Activated T-cell treated with anti-CD3 and anti-CD28 coated beads for 1 hour (primary cell): ENCODE measurements around the gene EVA1B.

ENCODE experiments used
- DNase-seq: peaks from one replicate; pipeline ENCODE4 v3.0.0-alpha.2; 2020; ENCODE audit warnings: low read depth

Gene EVA1B

DNA sequence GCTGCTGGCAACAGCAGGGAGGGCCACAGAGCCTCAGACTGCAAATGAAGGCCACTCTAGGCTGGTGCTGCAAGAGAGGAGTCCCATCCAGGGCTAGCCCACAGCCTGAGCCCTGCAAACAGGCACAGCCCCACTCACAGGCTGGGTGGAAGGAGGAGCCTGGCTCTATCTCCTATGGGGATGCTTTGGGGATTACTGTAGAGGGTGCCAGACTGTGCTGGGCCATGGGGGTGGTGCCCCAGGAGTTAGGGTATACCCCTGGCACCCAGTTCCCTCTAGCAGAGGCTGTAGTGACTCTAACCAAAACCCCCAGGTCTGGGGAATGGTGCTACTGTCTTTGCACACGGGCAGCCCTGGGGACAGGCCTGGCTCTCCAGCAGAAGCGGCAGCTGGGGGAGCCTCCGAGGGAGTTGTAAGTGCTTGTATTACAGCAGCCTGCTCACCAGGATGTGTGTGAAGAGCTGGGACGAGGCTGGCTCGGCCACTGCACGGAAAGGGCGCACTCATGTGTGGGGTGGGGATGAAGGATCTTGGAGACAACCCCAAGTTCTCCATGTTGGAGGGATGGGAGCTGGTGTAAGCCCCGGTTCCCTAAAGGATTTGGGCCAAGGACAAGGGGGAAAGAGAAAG, 23.4 kb upstream of the EVA1B start:
- DNase-seq: no peak

DNA sequence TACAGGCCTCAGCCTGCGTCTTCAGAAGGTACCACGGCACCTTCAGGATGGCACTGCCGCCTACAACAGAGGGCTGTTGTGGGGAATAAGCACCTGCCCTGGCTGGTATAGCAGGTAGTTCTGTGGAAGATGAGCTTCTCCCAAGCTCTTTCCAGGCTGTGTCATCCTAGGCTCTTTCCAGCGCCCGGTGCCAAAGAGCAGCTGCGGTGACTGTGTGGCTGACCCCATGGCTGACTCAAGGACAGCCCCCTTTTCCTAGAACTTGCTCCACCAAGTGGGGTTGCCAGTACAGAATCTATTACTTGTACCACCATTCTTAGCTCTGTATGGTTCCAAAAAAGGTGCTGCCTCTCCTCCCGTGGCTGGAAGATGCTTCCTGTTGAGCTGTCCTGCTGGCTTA, 21.9 kb upstream of the EVA1B start:
- DNase-seq: no peak

DNA sequence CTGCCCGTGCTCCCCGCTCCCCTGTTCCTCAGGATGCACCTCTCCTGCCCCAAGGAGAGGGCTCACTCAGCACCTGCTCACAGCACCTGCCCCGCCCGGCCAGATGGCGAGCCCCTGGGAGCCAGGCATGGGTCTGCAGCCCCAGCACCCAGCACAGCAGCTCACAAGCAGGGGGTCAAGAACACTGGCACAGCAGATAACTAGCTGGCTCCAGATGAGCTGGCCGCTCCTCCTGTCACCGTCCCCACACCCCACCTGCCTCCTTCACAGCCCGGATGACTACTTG, 20.9 kb upstream of the EVA1B start:
- DNase-seq: no peak

DNA sequence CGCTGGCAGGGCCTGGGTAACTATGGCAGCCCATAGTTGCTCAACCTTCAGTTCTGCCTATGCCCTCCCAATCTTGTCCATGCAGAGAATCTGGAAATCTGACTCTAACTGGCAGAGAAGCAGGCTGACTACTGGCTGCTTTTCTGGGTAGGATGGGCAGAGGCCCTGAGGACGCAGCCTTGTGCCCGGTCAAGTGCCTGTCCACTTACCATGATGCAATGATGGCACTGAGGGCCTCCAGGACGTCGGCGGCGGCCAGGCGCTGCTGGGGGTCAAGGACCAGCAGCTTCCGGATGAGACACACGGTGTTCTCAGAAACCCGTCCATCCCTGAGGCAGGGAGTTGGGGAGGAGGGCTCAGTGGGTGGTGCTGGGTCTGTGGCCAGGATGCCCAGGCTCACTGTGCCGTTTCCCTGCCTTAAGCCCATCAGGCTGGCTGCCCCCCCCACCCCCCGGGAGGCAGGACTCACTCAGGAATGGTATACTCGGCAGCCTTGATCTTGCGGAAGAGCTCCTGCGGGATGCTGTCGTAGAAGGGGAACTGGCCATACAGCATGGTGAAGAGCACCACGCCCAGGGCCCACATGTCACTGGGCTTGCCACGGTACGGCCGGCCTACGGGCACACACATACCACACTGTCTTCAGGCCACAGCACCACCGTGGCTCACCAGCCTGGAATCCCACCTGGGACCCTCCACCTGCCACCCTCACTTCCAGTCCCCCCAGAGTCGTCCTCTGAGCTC, 20.4 kb upstream of the EVA1B start:
- no peak for DNase-seq

DNA sequence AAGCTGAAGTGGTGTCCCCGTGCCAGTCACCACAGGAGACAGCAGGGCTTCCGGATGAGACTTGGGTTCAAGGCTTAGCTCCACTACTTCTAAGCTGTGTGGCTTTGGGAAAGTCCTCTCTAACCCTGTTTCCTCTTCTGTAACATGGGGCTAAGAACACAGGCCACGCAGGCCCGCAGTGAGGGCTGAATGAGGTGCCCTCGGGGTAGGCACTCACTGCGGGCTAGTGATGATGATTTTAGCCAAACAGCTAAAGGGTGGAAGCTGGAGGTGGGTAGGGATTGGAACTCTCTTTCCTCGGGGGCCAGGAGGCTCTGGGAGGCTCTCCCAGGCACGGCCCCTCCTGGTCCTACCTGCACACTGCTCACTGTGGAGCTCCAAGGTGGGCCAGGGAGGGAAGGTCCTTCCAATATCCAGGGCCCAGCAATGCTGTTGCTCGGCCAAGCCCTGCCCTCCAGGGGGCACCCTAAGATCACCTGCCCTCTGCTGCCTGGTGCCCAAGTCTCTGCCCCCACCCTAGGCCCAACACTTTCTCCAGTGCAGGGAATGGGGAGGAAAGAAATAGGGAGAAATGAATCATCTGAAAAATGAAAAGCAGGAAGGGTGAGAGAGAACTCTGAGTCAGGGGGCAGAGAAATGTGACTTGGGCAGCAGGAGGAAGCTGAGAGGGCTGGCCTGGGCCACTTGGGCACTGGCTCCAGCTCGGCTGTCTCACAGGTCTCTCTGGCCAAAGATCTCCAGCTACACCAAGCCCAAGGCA, 19.2 kb upstream of the EVA1B start:
- DNase-seq: peak; percentile 62

- DNase-seq: no peak
Observed at GRCh38 chr1:36341626-36342320, 18.3 kb upstream of the EVA1B start.

GRCh38 chr1:36339615-36340014, 16.2 kb upstream of the EVA1B start:
- no peak for DNase-seq

DNA sequence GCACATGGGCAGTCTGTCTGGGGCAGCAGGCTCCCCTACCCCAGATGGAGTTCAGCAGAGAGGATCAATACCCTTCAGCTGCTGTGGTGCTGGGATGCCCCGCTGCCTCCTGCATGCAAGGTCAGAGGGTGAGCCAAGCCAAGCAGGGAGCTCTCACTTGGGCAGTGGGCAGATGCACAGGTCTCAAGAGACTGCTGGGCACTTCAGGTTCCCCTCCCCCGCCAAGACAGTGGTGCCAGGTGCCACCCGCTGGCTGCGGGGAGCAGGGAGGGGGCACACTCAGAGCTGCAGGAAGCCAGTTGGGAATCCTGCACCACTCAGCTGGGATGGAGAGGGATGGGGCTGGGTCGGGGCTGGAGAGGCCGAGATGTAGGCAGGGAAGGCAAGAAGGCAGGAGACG, 15.8 kb upstream of the EVA1B start:
- DNase-seq: no peak

DNA sequence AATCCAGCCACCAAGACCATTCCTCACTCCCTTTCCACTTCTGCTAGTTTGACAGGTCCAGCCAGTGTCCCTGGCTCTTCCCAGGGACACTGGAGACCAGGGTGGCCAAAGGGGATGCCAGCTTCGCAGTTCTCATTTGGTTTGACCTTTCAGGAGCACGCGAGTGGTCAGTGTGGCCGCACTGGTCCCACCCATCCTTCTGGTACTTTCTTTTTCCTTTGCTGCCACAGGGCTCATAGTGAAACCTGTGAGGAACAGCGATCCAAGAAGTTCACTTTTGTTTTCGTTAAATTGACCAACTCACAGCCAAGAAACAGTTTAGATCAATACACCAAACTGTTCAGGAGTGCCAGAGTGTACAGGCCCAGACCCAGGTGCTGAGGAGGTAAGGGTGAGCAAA, 14.4 kb upstream of the EVA1B start:
- no peak for DNase-seq

GRCh38 chr1:36330940-36331339, 7.5 kb upstream of the EVA1B start:
- no peak for DNase-seq

- no peak for DNase-seq
Observed at GRCh38 chr1:36329817-36330216, 6.4 kb upstream of the EVA1B start.

GRCh38 chr1:36328713-36329112, 5.3 kb upstream of the EVA1B start:
- no peak for DNase-seq

- no peak for DNase-seq
Observed at GRCh38 chr1:36328088-36328480, 4.6 kb upstream of the EVA1B start.

GRCh38 chr1:36327421-36328087, 4.1 kb upstream of the EVA1B start:
- no peak for DNase-seq

- DNase-seq: no peak
Observed at GRCh38 chr1:36326499-36326898, 3.1 kb upstream of the EVA1B start.

GRCh38 chr1:36324353-36324703, 883 bp upstream of the EVA1B start:
- no peak for DNase-seq

DNA sequence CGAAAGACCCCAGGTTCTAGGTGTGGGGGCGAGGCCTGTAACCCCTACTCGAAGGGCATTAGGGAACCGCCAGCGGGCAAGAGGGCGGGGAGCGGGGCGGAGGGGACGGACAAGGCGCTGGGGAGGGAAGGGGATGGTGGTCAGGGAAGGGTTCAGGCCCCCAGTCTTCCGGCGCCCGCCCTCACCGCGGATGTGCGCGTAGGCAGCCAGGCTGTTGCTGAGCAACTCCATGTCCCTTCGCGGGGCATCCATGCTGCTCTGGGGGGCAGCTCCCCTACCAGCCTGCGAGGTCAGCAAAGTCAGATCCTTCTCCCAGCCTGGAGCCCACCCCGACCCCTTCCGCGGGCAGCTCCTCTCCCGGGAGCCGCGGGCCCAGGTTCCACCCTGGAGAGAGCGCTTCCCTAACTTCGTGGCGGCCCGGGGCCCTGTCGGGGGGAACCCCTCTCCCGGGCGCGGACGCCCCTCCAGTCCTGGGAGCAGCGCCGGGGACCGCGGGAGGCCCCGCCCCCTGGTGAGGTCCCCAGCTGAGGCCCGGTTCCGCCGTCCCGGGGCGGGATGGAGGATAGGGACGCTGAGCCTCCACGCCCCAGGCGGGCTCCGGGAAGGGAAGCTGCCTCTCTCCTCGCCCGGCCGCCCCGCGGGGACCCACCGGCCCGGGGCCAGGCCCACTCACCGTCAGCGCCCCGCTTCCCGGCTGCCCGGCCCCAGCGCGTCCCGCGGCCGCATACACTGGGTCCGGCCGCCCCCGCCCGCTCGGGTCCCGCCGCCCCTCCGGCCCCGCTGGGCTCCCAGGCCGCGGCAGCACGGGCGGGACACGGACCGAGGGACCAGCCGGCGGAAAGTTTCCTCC, 434 bp downstream of the EVA1B start:
- DNase-seq: no peak

- DNase-seq: no peak
Observed at GRCh38 chr1:36322041-36322785, 1.2 kb downstream of the EVA1B start.

DNA sequence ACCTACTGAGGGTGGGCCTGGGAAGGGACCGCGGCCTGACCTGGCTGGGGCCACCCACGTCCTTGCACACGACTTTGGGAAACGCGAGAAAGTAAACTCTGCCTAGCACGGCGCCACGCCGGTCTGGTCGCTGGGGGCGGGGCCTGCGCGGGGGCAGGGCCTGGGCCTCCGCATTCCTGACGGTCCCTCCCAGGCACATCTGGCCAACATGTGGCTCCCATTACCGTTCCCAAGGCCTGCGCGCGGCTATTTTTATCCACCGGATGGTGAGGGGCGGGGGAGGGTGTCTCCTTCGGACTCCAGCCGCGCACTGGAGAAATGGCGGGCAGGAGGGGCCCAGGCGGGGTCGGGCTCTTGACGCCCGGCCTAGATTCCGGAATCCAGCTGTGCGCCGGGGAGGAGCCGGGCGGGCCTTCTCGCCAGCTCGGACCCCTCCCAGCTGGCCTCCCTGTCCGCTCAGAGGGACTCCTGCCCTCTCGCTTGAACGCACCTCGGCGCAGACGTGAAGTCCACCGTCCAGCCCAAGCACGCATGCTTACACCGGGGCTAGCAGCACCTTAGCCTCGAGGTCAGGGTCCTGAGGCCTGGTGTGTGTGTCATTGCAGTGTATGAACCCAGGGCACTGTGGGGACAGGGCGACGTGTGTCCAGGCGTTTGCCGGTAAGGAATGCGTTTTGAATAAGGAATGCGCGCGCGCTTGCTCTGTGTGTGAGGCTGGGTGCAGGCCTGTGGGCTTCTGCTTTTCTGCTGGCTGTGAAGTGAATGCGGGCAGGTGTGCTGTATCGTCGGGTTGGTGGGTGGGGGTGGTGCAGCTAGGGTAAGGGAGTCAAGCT, 2.1 kb downstream of the EVA1B start:
- no peak for DNase-seq

DNA sequence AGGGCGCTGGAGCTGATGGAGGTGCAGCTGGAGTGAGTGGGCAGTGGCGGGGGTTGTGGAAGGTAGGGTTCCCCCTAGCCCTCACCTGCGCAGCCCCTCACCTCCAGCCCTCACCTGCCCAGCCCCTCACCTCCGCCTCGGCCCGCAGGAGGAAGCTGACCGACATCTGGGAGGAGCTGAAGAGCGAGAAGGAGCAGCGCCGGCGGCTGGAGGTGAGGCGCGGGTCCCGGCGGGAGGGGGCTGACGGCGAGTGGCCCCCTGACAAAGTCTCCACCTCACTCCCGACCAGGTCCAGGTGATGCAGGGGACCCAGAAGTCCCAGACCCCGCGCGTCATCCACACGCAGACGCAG, 2.7 kb downstream of the EVA1B start:
- DNase-seq: no peak
